Natural killer cell (primary cell): Measurements from ENCODE around the gene DHRS4L2. TPM values are rescaled to one million over a fixed set of nuclear protein-coding genes. Genes with fewer than 3 reads are reported as not detected.
"Not testable (repeated sequence)": the region's sequence is repeated elsewhere in the genome, so short reads cannot be mapped to it uniquely, and the experiment has no call there.

Experiments used
- ATAC-seq, 3 donors: fragments of 150-1000 bp in 2 of 3; fragments of 200-7000 bp in 1 of 3; cut with Tn5 transposase; 1 replicate in 1 of 3; 2 replicates in 2 of 3; pipeline ENCODE4 v1.10.0; 2021; ENCODE audit warnings: mild to moderate bottlenecking in 2 of 3, moderate library complexity in 2 of 3
- DNase-seq, 2 donors: peaks; one replicate each; pipeline versions ENCODE4 v3.0.0 to v3.0.0-alpha.2; 2013 to 2021; ENCODE audit warnings: mixed read lengths in 1 of 2
- H3K27ac ChIP-seq: one replicate; pipeline ENCODE4 v1.5.1; 2013; ENCODE audit warnings: mild to moderate bottlenecking, low read length
- H3K27me3 ChIP-seq: one replicate; pipeline ENCODE4 v1.6.1; 2013; ENCODE audit warnings: low read length; ENCODE audit not compliant: control insufficient read depth, insufficient read depth
- H3K36me3 ChIP-seq: one replicate; pipeline ENCODE4 v1.6.1; 2013; ENCODE audit warnings: low read length; ENCODE audit not compliant: control insufficient read depth, insufficient read depth
- H3K4me1 ChIP-seq: one replicate; pipeline ENCODE4 v1.6.1; 2013; ENCODE audit warnings: low read length; ENCODE audit not compliant: control insufficient read depth, insufficient read depth
- H3K4me3 ChIP-seq: one replicate; pipeline ENCODE4 v1.5.1; 2013; ENCODE audit warnings: low read length
- H3K9me3 ChIP-seq: one replicate; pipeline ENCODE4 v1.6.1; 2013; ENCODE audit warnings: low read length; ENCODE audit not compliant: control insufficient read depth, insufficient read depth
- H3K27ac Mint-ChIP-seq, 2 donors: one replicate each; pipeline ENCODE4 v1.8.0; 2022; ENCODE audit warnings: mild to moderate bottlenecking in 2 of 2, mixed read lengths in 2 of 2, moderate library complexity in 1 of 2
- H3K27me3 Mint-ChIP-seq, 2 donors: one replicate each; pipeline ENCODE4 v1.8.0; 2022; ENCODE audit warnings: low read depth in 2 of 2, mixed read lengths in 2 of 2
- H3K36me3 Mint-ChIP-seq: one replicate; pipeline ENCODE4 v1.8.0; 2022; ENCODE audit warnings: mixed read lengths
- H3K4me1 Mint-ChIP-seq, 2 donors: one replicate each; pipeline ENCODE4 v1.8.0; 2022; ENCODE audit warnings: mixed read lengths in 2 of 2
- H3K4me3 Mint-ChIP-seq: one replicate; pipeline ENCODE4 v1.8.0; 2022; ENCODE audit warnings: mild to moderate bottlenecking, moderate library complexity, mixed read lengths
- H3K9me3 Mint-ChIP-seq, 2 donors: one replicate each; pipeline ENCODE4 v1.8.0; 2022; ENCODE audit warnings: mixed read lengths in 2 of 2
- WGBS: methylation state at CpG from one replicate; pipeline ENCODE4 v1.1.7; 2013; ENCODE audit warnings: missing lambda C conversion rate; ENCODE audit not compliant: insufficient coverage; 5-methylcytosine and 5-hydroxymethylcytosine counted together
- intact Hi-C: fragments of 100-400 bp; cut with micrococcal nuclease; formaldehyde crosslinking; loops from one replicate; pipeline ENCODE4 v1.14.2; 2022
- total RNA-seq, 4 donors: library from RNA; stranded (reverse); fragments of 120-200 nt in 1 of 4; gene quantifications; one replicate each; pipeline versions ENCODE4 v1.2.3 to v1.2.4, GENCODE V29; 2013 to 2022
- TF ChIP-seq, protein P1 (sequence below): fragments of 200-600 bp; IDR thresholded peaks from one replicate; pipeline ENCODE4 v1.8.0; 2022; ENCODE audit warnings: antibody characterized with exemption

DHRS4L2 gene
- total RNA-seq, 3 donors from 2014 or later (not counting 1 experiment from before 2014, with no cell fraction given): 8.6 to 12.4 (median 9.7) TPM

- H3K27ac ChIP-seq: no peak overlapping the region
- H3K4me3 ChIP-seq: no peak overlapping the region
- Mint-ChIP-seq H3K27me3 (no peaks in the 10 kb centered on the region), H3K36me3 (no peaks in the 10 kb centered on the region), H3K4me3 (no peak overlapping the region), H3K4me1 (peaks cover 14 to 26% of the 10 kb centered on the region in 2 donors), H3K9me3 (no peaks in the 10 kb centered on the region), H3K27ac (no peak overlapping the region)
- no peak for DNase-seq
- no peaks in the 10 kb centered on the region for H3K4me1 ChIP-seq
- no peaks in the 10 kb centered on the region for H3K27me3 ChIP-seq
- ATAC-seq: no peak
- intact Hi-C loops: no loop called here
- TF ChIP-seq, protein P1, sequence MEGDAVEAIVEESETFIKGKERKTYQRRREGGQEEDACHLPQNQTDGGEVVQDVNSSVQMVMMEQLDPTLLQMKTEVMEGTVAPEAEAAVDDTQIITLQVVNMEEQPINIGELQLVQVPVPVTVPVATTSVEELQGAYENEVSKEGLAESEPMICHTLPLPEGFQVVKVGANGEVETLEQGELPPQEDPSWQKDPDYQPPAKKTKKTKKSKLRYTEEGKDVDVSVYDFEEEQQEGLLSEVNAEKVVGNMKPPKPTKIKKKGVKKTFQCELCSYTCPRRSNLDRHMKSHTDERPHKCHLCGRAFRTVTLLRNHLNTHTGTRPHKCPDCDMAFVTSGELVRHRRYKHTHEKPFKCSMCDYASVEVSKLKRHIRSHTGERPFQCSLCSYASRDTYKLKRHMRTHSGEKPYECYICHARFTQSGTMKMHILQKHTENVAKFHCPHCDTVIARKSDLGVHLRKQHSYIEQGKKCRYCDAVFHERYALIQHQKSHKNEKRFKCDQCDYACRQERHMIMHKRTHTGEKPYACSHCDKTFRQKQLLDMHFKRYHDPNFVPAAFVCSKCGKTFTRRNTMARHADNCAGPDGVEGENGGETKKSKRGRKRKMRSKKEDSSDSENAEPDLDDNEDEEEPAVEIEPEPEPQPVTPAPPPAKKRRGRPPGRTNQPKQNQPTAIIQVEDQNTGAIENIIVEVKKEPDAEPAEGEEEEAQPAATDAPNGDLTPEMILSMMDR: no peak
- 93% methylated on average over 7 of the region's 7 CpGs for WGBS
- H3K9me3 ChIP-seq: no peaks in the 10 kb centered on the region
- peaks cover 7% of the 10 kb centered on the region for H3K36me3 ChIP-seq
These were observed 46.1 kb upstream of the DHRS4L2 start for GRCh38 chr14:23942587-23942986.

- H3K9me3 ChIP-seq, H3K9me3 Mint-ChIP-seq, H3K36me3 Mint-ChIP-seq, ATAC-seq, H3K4me3 Mint-ChIP-seq, H3K27ac Mint-ChIP-seq, intact Hi-C loops, H3K27ac ChIP-seq, H3K27me3 Mint-ChIP-seq, H3K36me3 ChIP-seq, H3K4me3 ChIP-seq, DNase-seq, H3K27me3 ChIP-seq: not testable (repeated sequence)
- peaks cover 15% of the 10 kb centered on the region for H3K4me1 ChIP-seq
- H3K4me1 Mint-ChIP-seq: peaks cover 32 to 40% of the 10 kb centered on the region in 2 donors
- WGBS: 100% methylated on average over 1 of the region's 2 CpGs
These were observed 39.7 kb upstream of the DHRS4L2 start for GRCh38 chr14:23949069-23949468.

DNA sequence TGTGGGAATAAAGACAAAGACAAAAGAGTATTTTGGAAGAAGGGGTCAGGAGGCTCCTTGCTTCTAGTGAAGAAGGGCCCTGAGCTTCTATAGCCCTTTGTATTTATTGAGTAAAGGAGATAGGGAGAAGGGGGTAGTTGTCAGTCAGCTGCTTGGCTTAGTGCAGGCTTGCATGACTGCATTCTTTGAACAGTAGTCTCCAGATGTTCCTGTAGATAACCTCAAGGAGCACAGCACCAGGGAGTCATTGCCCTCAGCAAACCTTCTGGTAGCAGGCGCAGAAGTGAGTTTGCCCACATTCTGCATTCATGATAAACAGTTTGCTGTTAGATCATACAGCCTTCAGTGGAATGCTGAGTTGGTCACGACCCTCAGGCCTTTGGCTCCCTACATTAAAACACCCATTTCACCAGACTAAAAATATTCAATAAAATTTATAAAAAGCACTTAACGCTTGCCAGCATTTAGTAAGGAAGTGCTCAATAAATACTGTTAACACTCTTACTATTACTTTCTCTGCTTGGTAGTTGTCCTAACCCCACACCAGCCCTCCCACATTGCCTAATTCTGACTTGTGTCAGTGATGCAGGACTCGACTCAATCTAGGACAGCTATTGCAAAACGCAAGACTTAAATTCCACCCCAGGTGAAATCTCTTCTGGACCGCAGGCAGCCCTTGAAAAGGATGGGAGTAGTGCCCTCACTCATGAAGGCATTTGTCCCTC is 38.2 kb upstream of the DHRS4L2 start:
- TF ChIP-seq, protein P1: no peak
- Mint-ChIP-seq H3K4me1 (peaks cover 37 to 45% of the 10 kb centered on the region in 2 donors), H3K36me3 (no peaks in the 10 kb centered on the region), H3K27ac (no peak overlapping the region), H3K4me3 (no peak overlapping the region), H3K27me3 (no peaks in the 10 kb centered on the region), H3K9me3 (no peaks in the 10 kb centered on the region)
- H3K9me3 ChIP-seq: peaks cover 5% of the 10 kb centered on the region
- 95% methylated on average over 6 of the region's 6 CpGs for WGBS
- H3K27me3 ChIP-seq: no peaks in the 10 kb centered on the region
- intact Hi-C loops: no loop called here
- no peak overlapping the region for H3K4me3 ChIP-seq
- DNase-seq: no peak
- no peak for ATAC-seq
- H3K36me3 ChIP-seq: no peaks in the 10 kb centered on the region
- H3K27ac ChIP-seq: no peak overlapping the region
- H3K4me1 ChIP-seq: peaks cover 21% of the 10 kb centered on the region

DNA sequence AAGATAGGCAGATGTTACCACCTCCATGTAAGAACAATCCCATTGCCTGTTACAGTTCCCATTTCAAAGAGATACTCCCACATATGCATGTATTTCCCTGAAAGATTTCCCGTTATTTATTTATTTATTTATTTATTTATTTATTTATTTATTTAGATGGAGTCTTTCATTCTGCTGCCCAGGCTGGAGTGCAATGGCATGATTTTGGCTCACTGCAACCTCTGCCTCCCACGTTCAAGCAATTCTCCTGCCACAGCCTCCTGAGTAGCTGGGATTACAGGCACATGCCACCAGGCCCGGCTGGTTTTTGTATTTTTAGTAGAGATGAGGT is 37.6 kb upstream of the DHRS4L2 start:
- H3K36me3 ChIP-seq, H3K27ac ChIP-seq, H3K27me3 Mint-ChIP-seq, ATAC-seq, H3K36me3 Mint-ChIP-seq, intact Hi-C loops, H3K9me3 ChIP-seq, H3K9me3 Mint-ChIP-seq, DNase-seq, H3K4me3 ChIP-seq, H3K4me3 Mint-ChIP-seq, H3K27me3 ChIP-seq, H3K27ac Mint-ChIP-seq: not testable (repeated sequence)
- H3K4me1 Mint-ChIP-seq: peaks cover 36 to 42% of the 10 kb centered on the region in 2 donors
- H3K4me1 ChIP-seq: peaks cover 21% of the 10 kb centered on the region
- 100% methylated on average over 2 of the region's 3 CpGs for WGBS
